Activated T-cell treated with anti-CD3 and anti-CD28 coated beads, Interleukin-2, amount 50 U/mL, for 4 hours (primary cell): ENCODE data around the gene NEK11. TPM values are rescaled to one million over a fixed set of nuclear protein-coding genes. Genes with fewer than 3 reads are reported as not detected.
"Not testable (repeated sequence)": the region's sequence is repeated elsewhere in the genome, so short reads cannot be mapped to it uniquely, and the experiment has no call there.

Source experiments
- ATAC-seq, 2 donors: fragments of 200-7000 bp; cut with Tn5 transposase; one replicate each; pipeline ENCODE4 v1.10.0; 2021
- DNase-seq: peaks from one replicate; pipeline ENCODE4 v3.0.0-alpha.2; 2020
- H3K27me3 Mint-ChIP-seq: one replicate; pipeline ENCODE4 v1.8.0; 2021; ENCODE audit warnings: low read depth, mixed read lengths
- H3K36me3 Mint-ChIP-seq: one replicate; pipeline ENCODE4 v1.8.0; 2022; ENCODE audit warnings: mixed read lengths; ENCODE audit not compliant: insufficient read depth
- H3K4me1 Mint-ChIP-seq: one replicate; pipeline ENCODE4 v1.8.0; 2021; ENCODE audit warnings: low read depth, mixed read lengths
- H3K4me3 Mint-ChIP-seq: one replicate; pipeline ENCODE4 v1.8.0; 2021; ENCODE audit warnings: mild to moderate bottlenecking, moderate library complexity, mixed read lengths
- H3K9me3 Mint-ChIP-seq: one replicate; pipeline ENCODE4 v1.8.0; 2021; ENCODE audit warnings: mixed read lengths
- total RNA-seq, 3 donors: library from RNA; stranded (reverse); gene quantifications; one replicate each; pipeline ENCODE4 v1.2.1, GENCODE V29; 2021

The NEK11 gene
- total RNA-seq, 3 donors from 2014 or later: 0.58 to 1.4 (median 1.2) TPM

DNA sequence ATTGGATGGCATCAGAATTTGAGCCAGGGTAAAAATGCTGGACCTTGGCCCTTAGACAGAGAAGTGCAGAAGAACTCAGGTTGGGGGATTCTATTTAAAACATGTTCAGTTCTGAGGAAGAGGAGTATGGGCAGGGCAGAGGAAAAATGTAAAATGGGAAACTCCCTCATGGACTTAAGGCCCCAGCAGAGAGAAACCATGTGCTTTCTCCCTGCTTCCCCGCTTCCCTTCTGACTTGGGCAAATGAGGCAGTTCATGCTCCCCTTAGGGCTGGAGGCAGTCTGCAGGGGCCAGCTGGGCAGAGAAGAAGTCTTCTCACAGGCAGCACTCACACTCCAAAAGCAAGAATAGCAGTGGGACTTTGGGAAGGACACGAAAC, 345.0 kb downstream of the NEK11 start:
- H3K27me3 Mint-ChIP-seq: no peaks in the 10 kb centered on the region
- no peak overlapping the region for H3K4me3 Mint-ChIP-seq
- DNase-seq (no peak), ATAC-seq (no peak)
- peaks cover 5% of the 10 kb centered on the region for H3K4me1 Mint-ChIP-seq
- no peaks in the 10 kb centered on the region for H3K9me3 Mint-ChIP-seq
- H3K36me3 Mint-ChIP-seq: no peaks in the 10 kb centered on the region

- H3K9me3 Mint-ChIP-seq: no peaks in the 10 kb centered on the region
- no peaks in the 10 kb centered on the region for H3K27me3 Mint-ChIP-seq
- DNase-seq (no peak), ATAC-seq (no peak)
- H3K4me1 Mint-ChIP-seq: peaks cover 5% of the 10 kb centered on the region
- H3K4me3 Mint-ChIP-seq: no peak overlapping the region
- no peaks in the 10 kb centered on the region for H3K36me3 Mint-ChIP-seq
Measured at GRCh38 chr3:131374741-131375140, 348.1 kb downstream of the NEK11 start.

DNA sequence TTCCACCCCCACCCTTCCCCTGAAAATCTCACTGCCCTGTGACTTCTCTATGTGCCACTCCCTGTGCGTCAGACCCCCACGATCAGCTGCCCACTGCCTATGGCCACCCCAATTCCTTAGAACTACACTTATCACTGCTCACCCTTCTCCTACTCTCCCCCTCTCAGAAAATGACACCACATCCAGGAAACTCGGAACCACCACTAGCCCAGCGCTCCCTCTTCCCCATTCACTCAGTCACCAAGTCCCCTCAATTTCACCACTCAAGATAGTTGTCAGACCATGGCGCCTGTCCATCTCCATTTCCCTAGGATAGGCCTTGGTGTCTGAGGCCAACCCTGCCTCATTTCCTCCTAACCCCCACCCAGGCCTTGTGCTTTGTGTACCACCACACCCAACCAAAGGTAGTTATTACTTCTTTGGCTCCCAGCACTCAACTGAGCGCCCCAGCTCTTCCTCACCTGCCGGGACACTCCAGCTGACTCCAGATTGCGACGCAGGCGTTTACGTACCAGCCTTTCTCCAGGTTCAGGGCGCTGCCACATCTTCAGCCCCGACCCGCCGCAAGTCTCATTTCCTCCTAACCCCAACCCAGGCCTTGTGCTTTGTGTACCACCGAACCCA, 354.3 kb downstream of the NEK11 start:
- not testable (repeated sequence) for H3K9me3 Mint-ChIP-seq, DNase-seq, H3K27me3 Mint-ChIP-seq
- H3K4me1 Mint-ChIP-seq: peaks cover 21% of the 10 kb centered on the region
- H3K36me3 Mint-ChIP-seq: peaks cover 11% of the 10 kb centered on the region
- peak in 1 of 2 donors; percentile 7 for ATAC-seq
- H3K4me3 Mint-ChIP-seq: peak overlapping the region; percentile 93

DNA sequence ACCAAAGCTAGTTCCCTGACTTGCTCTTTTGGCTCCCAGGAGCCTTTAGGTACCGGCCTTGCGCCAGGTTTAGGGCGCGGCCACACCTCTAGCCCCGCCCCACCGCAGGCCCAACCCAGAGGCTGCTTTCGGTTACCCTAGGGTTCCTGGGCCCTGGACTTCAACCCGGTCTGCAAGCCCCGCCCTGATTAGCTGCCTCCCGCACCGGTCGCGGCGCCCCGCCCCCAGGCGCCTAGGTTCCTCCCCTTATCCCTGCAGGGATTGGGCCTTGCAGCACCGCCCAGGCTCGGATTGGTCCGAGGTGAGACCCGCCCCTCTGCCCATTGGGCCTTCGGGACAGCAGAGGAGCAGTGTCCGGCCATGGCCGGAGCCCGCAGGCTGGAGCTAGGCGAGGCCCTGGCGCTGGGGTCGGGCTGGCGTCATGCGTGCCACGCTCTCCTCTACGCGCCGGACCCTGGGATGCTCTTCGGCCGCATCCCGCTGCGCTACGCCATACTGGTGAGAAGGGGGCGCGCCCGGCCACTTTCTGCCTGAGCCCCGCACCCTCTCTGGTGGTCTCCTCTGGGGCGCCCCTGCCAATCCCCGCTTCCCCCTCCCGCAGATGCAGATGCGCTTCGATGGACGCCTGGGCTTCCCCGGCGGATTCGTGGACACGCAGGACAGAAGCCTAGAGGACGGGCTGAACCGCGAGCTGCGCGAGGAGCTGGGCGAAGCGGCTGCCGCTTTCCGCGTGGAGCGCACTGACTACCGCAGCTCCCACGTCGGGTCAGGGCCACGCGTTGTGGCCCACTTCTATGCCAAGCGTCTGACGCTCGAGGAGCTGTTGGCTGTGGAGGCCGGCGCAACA, 355.0 kb downstream of the NEK11 start, which contains the start of gene NUDT16:
NUDT16 (plus strand) TSS at position 330 of the 847 bp plus-strand sequence; CDS start at position 361, 31 bp downstream.
- Mint-ChIP-seq H3K4me1 (peaks cover 27% of the 10 kb centered on the region), H3K27me3 (no peaks in the 10 kb centered on the region), H3K4me3 (peak within 1 kb of the TSS; percentile 93), H3K36me3 (peaks cover 12% of the 10 kb centered on the region), H3K9me3 (no peaks in the 10 kb centered on the region)
- peak; percentile 98 to 99 for ATAC-seq
- DNase-seq: peak; percentile 95

- peaks cover 12% of the 10 kb centered on the region for H3K36me3 Mint-ChIP-seq
- H3K27me3 Mint-ChIP-seq: no peaks in the 10 kb centered on the region
- DNase-seq: no peak
- no peak overlapping the region for H3K4me3 Mint-ChIP-seq
- peaks cover 23% of the 10 kb centered on the region for H3K4me1 Mint-ChIP-seq
- no peak for ATAC-seq
- H3K9me3 Mint-ChIP-seq: no peaks in the 10 kb centered on the region
Measured at GRCh38 chr3:131386429-131387165, 359.9 kb downstream of the NEK11 start.

- no peaks in the 10 kb centered on the region for H3K9me3 Mint-ChIP-seq
- ATAC-seq: no peak
- H3K27me3 Mint-ChIP-seq: no peaks in the 10 kb centered on the region
- H3K4me1 Mint-ChIP-seq: peaks cover 15% of the 10 kb centered on the region
- no peak overlapping the region for H3K4me3 Mint-ChIP-seq
- H3K36me3 Mint-ChIP-seq: peaks cover 12% of the 10 kb centered on the region
- no peak for DNase-seq
Measured at GRCh38 chr3:131387796-131388489, 361.3 kb downstream of the NEK11 start.

DNA sequence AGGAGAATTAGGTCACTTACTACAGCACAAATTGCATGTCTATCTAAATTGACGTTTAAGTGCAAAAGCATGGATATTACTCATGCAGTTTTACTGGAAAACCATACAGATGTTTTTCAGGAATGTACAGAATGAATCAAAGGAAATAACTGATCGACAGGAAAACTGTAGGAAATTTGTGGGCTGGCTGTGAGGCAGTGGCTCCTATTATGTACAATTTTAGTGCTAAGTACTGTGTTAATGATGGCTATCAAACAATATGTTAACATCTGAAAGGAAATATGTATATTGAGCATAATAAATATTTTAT, 361.8 kb downstream of the NEK11 start:
- Mint-ChIP-seq H3K27me3 (no peaks in the 10 kb centered on the region), H3K4me3 (no peak overlapping the region), H3K9me3 (no peaks in the 10 kb centered on the region), H3K4me1 (peaks cover 15% of the 10 kb centered on the region), H3K36me3 (peaks cover 12% of the 10 kb centered on the region)
- ATAC-seq (no peak), DNase-seq (no peak)

DNA sequence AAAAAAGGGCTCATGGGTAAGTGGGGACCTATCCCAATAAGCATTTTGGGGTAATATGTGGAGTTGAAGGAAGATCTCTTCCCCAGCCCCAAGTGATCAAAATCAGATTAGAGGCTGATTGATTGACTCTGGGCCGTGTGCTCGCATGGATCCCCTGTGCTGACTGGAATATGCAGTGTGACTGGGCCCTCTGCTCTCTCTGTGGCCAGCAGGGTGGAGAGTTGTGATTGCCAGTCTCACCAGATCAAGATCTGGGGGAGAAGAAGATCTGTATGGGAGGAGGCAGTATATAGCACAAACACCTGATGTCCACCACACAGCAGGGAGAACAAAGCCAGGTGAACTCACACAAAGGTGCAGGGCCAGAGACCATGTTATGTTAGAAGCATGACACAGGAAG, 363.7 kb downstream of the NEK11 start:
- Mint-ChIP-seq H3K36me3 (peaks cover 1% of the 10 kb centered on the region), H3K4me3 (no peak overlapping the region), H3K9me3 (no peaks in the 10 kb centered on the region), H3K27me3 (no peaks in the 10 kb centered on the region), H3K4me1 (peaks cover 11% of the 10 kb centered on the region)
- ATAC-seq (no peak), DNase-seq (no peak)

DNA sequence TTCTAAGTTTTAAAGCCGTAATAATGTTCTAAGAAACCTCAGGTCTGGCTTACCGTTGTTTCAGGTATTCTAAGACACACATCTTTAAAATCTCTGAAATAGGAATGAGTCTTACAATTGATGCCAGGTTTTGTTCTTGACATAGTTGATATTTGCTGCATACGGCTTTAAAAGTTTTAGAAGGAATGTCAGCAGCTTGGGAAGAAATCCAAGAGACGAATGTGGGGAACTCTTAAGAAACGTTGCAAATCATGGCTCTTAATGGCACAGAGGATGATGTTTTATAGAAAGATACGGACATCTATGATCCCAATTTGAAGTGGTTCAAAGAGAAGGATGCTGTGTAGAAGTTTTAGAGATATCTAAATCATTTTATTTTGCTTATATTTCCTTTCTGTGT, 366.4 kb downstream of the NEK11 start:
- ATAC-seq: no peak
- no peak for DNase-seq
- Mint-ChIP-seq H3K4me1 (no peaks in the 10 kb centered on the region), H3K27me3 (peaks cover 5% of the 10 kb centered on the region), H3K4me3 (no peak overlapping the region), H3K9me3 (no peaks in the 10 kb centered on the region), H3K36me3 (no peaks in the 10 kb centered on the region)

- H3K36me3 Mint-ChIP-seq: no peaks in the 10 kb centered on the region
- DNase-seq (no peak), ATAC-seq (no peak)
- H3K27me3 Mint-ChIP-seq: peaks cover 5% of the 10 kb centered on the region
- H3K4me1 Mint-ChIP-seq: no peaks in the 10 kb centered on the region
- H3K9me3 Mint-ChIP-seq: no peaks in the 10 kb centered on the region
- no peak overlapping the region for H3K4me3 Mint-ChIP-seq
Measured at GRCh38 chr3:131393868-131394267, 367.2 kb downstream of the NEK11 start.

- Mint-ChIP-seq H3K36me3 (no peaks in the 10 kb centered on the region), H3K27me3 (peaks cover 5% of the 10 kb centered on the region), H3K4me3 (no peak overlapping the region), H3K9me3 (no peaks in the 10 kb centered on the region), H3K4me1 (no peaks in the 10 kb centered on the region)
- DNase-seq (no peak), ATAC-seq (no peak)
Measured at GRCh38 chr3:131394400-131394799, 367.7 kb downstream of the NEK11 start.

GRCh38 chr3:131396170-131396569, 369.5 kb downstream of the NEK11 start:
- Mint-ChIP-seq H3K9me3 (no peaks in the 10 kb centered on the region), H3K4me3 (no peak overlapping the region)
- ATAC-seq: no peak

DNA sequence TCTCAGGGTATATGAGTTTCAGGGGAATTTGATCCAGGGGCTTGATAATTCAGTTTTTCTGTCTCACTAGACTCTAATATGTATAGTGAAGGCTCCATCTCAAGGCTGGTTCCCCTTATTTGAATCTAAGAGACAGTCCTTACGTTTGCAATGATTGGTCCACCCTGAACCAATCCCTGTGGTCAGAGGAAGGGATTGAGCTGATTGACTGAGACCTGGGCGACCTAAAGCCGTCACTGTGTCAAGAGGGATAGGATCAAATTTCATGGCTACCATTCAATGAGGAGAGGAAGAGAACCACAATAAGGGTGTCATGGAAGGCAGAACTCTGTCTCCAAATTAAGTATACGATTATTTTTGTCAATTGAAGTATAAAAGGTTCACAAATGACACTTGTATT, 371.2 kb downstream of the NEK11 start:
- ATAC-seq (no peak), DNase-seq (no peak)
- no peak overlapping the region for H3K4me3 Mint-ChIP-seq
- no peaks in the 10 kb centered on the region for H3K36me3 Mint-ChIP-seq
- H3K9me3 Mint-ChIP-seq: no peaks in the 10 kb centered on the region
- H3K27me3 Mint-ChIP-seq: peaks cover 5% of the 10 kb centered on the region
- H3K4me1 Mint-ChIP-seq: no peaks in the 10 kb centered on the region

More at GRCh38 chr3:131396170-131396569, 369.5 kb downstream of the NEK11 start:
- Mint-ChIP-seq H3K4me1 (no peaks in the 10 kb centered on the region), H3K36me3 (no peaks in the 10 kb centered on the region), H3K27me3 (peaks cover 5% of the 10 kb centered on the region)
- no peak for DNase-seq
